Esophagus squamous epithelium (tissue), 4 donors: ENCODE measurements around the gene TMEM164.

Source experiments
- CTCF ChIP-seq, 6 experiments: fragments of 450-650 bp in 4 of 6; fragments of 200-600 bp in 2 of 6; sonication (generic) in 2 of 6; IDR thresholded peaks; one replicate each; pipeline ENCODE4 v1.5.1; 2016 to 2019; ENCODE audit warnings: antibody characterized with exemption in 6 of 6, mild to moderate bottlenecking in 4 of 6, moderate library complexity in 4 of 6
- POLR2A ChIP-seq, 4 donors: fragments of 450-650 bp; IDR thresholded peaks; one replicate each; pipeline ENCODE4 v1.6.1; 2017; ENCODE audit warnings: antibody characterized with exemption in 4 of 4, mild to moderate bottlenecking in 4 of 4, moderate library complexity in 3 of 4

- TF ChIP-seq CTCF (IDR thresholded peaks at IDR 0.05) (no peak), POLR2A (IDR thresholded peaks at IDR 0.05) (no peak)
These were observed 100.4 kb downstream of the TMEM164 start for GRCh38 chrX:110103344-110103743.
